HFFc6 (cell line): ENCODE measurements around the gene KCNK4. TPM values are rescaled to one million over a fixed set of nuclear protein-coding genes. Genes with fewer than 3 reads are reported as not detected.

ENCODE experiments used
- DNase-seq: peaks from one replicate; pipeline ENCODE4 v3.0.0-alpha.2; 2018
- H3K27ac Mint-ChIP-seq: 2 replicates; pipeline ENCODE4 v1.8.0; 2020; ENCODE audit warnings: mild to moderate bottlenecking, mixed read lengths
- H3K27me3 Mint-ChIP-seq: 2 replicates; pipeline ENCODE4 v1.8.0; 2021; ENCODE audit warnings: mild to moderate bottlenecking, moderate library complexity, mixed read lengths; ENCODE audit not compliant: insufficient read depth
- H3K36me3 Mint-ChIP-seq: 2 replicates; pipeline ENCODE4 v1.8.0; 2021; ENCODE audit warnings: low read depth, mixed read lengths
- H3K4me1 Mint-ChIP-seq: 2 replicates; pipeline ENCODE4 v1.8.0; 2020; ENCODE audit warnings: low read depth, mixed read lengths
- H3K4me3 Mint-ChIP-seq: 2 replicates; pipeline ENCODE4 v1.8.0; 2020; ENCODE audit warnings: mild to moderate bottlenecking, moderate library complexity, mixed read lengths
- H3K9me3 Mint-ChIP-seq: 2 replicates; pipeline ENCODE4 v1.8.0; 2020; ENCODE audit warnings: mild to moderate bottlenecking, mixed read lengths
- CTCF ChIP-seq: fragments of 200-600 bp; sonication (generic); IDR thresholded peaks from 2 replicates; pipeline ENCODE4 v1.5.0; 2021; ENCODE audit warnings: antibody characterized with exemption, mild to moderate bottlenecking
- total RNA-seq, 6 experiments: library from RNA; stranded (reverse); fragmentation: NEBNext Ultra II Directional; extraction: Animal tissue kit (Norgen Biotek cat#: 25700); gene quantifications; 2 replicates in 1 of 6; 3 replicates in 5 of 6; pipeline ENCODE4 v1.2.3, GENCODE V29; 2021

The KCNK4 gene
- total RNA-seq, 6 experiments from 2014 or later, result 0.14 TPM; not detected in 5

GRCh38 chr11:64248578-64248977 is 42.5 kb upstream of the KCNK4 start:
- no peak for TF ChIP-seq CTCF
- no peak for DNase-seq
- no peaks in the 10 kb centered on the region for H3K9me3 Mint-ChIP-seq
- H3K27me3 Mint-ChIP-seq, result peaks cover 4% of the 10 kb centered on the region
- peaks cover 11% of the 10 kb centered on the region for H3K36me3 Mint-ChIP-seq
- H3K4me1 Mint-ChIP-seq, result peaks cover 21% of the 10 kb centered on the region
- no peak overlapping the region for H3K27ac Mint-ChIP-seq
- no peak overlapping the region for H3K4me3 Mint-ChIP-seq

- Mint-ChIP-seq H3K36me3 (peaks cover 7% of the 10 kb centered on the region), H3K27ac (no peak overlapping the region), H3K27me3 (peaks cover 2% of the 10 kb centered on the region), H3K4me3 (no peak overlapping the region), H3K4me1 (peaks cover 21% of the 10 kb centered on the region), H3K9me3 (no peaks in the 10 kb centered on the region)
- no peak for DNase-seq
- no peak for TF ChIP-seq CTCF
Observed at GRCh38 chr11:64249038-64249437, 42.1 kb upstream of the KCNK4 start.

GRCh38 chr11:64249563-64250414 is 41.3 kb upstream of the KCNK4 start:
- H3K36me3 Mint-ChIP-seq, result peaks cover 5% of the 10 kb centered on the region; the same call in 1 of the 2 replicates
- H3K27me3 Mint-ChIP-seq, result peaks cover 2% of the 10 kb centered on the region
- peaks cover 19% of the 10 kb centered on the region for H3K4me1 Mint-ChIP-seq
- no peak for DNase-seq
- no peak for TF ChIP-seq CTCF
- no peak overlapping the region for H3K4me3 Mint-ChIP-seq
- H3K27ac Mint-ChIP-seq, result no peak overlapping the region
- H3K9me3 Mint-ChIP-seq, result no peaks in the 10 kb centered on the region

GRCh38 chr11:64250415-64251015 is 40.6 kb upstream of the KCNK4 start:
- Mint-ChIP-seq H3K36me3 (peaks cover 5% of the 10 kb centered on the region; the same call in 1 of the 2 replicates), H3K4me1 (peaks cover 19% of the 10 kb centered on the region), H3K27me3 (peaks cover 2% of the 10 kb centered on the region), H3K4me3 (peak overlapping the region; percentile 87), H3K27ac (no peak overlapping the region), H3K9me3 (no peaks in the 10 kb centered on the region)
- no peak for TF ChIP-seq CTCF
- no peak for DNase-seq

GRCh38 chr11:64251016-64251752 is 39.9 kb upstream of the KCNK4 start, which contains the start of gene PLCB3:
PLCB3 (plus strand) TSS chr11:64251530; CDS start chr11:64251650, 120 bp downstream.
- no peak for DNase-seq
- H3K4me1 Mint-ChIP-seq, result peaks cover 19% of the 10 kb centered on the region
- no peaks in the 10 kb centered on the region for H3K36me3 Mint-ChIP-seq
- peak within 1 kb of the TSS; percentile 88 for H3K27ac Mint-ChIP-seq
- peak; percentile 87 for TF ChIP-seq CTCF
- no peaks in the 10 kb centered on the region for H3K9me3 Mint-ChIP-seq
- peak within 1 kb of the TSS; percentile 91 for H3K4me3 Mint-ChIP-seq
- peaks cover under 1% of the 10 kb centered on the region for H3K27me3 Mint-ChIP-seq
